ENCODE data around the gene ADGRG6.

ADGRG6 gene

GRCh38 chr6:142300758-142301650 is 803 bp upstream of the ADGRG6 start:
- Histone ChIP-seq H3K4me3 (ENCODE audit: low read length in 2 of 2) (peak overlapping the region; percentile 71 to 83), H3K27ac (ENCODE audit: low read depth in 2 of 2, low read length in 2 of 2) (peak overlapping the region; percentile 35 to 59), H3K36me3 (ENCODE audit: control insufficient read depth in 2 of 2, insufficient read depth in 2 of 2, low read length in 2 of 2) (no peaks in the 10 kb centered on the region), H3K27me3 (ENCODE audit: control insufficient read depth in 2 of 2, insufficient read depth in 2 of 2, low read length in 2 of 2) (peaks cover 0 to 3% of the 10 kb centered on the region in 2 donors), H3K9ac (ENCODE audit: low read depth in 1 of 2, low read length in 2 of 2) (peak overlapping the region; percentile 43 to 72), H3K9me3 (ENCODE audit: control insufficient read depth in 2 of 2, low read length in 2 of 2) (no peaks in the 10 kb centered on the region), H3K4me1 (ENCODE audit: control insufficient read depth in 2 of 2, insufficient read depth in 2 of 2, low read length in 2 of 2) (peaks cover 0 to 9% of the 10 kb centered on the region in 2 donors)

- no peaks in the 10 kb centered on the region for H3K9me3 ChIP-seq (ENCODE audit: control insufficient read depth in 2 of 2, low read length in 2 of 2)
- peak overlapping the region in 1 of 2 donors; percentile 35 for H3K27ac ChIP-seq (ENCODE audit: low read depth in 2 of 2, low read length in 2 of 2)
- peaks cover 0 to 3% of the 10 kb centered on the region in 2 donors for H3K27me3 ChIP-seq (ENCODE audit: control insufficient read depth in 2 of 2, insufficient read depth in 2 of 2, low read length in 2 of 2)
- no peaks in the 10 kb centered on the region for H3K36me3 ChIP-seq (ENCODE audit: control insufficient read depth in 2 of 2, insufficient read depth in 2 of 2, low read length in 2 of 2)
- H3K4me3 ChIP-seq (ENCODE audit: low read length in 2 of 2) = peak overlapping the region; percentile 71 to 83
- peak overlapping the region; percentile 27 to 72 for H3K9ac ChIP-seq (ENCODE audit: low read depth in 1 of 2, low read length in 2 of 2)
- H3K4me1 ChIP-seq (ENCODE audit: control insufficient read depth in 2 of 2, insufficient read depth in 2 of 2, low read length in 2 of 2) = peaks cover 0 to 9% of the 10 kb centered on the region in 2 donors
Measured at GRCh38 chr6:142302421-142303175, 791 bp downstream of the ADGRG6 start.

- no peak overlapping the region for H3K4me3 ChIP-seq (ENCODE audit: low read length in 2 of 2)
- H3K9me3 ChIP-seq (ENCODE audit: control insufficient read depth in 2 of 2, low read length in 2 of 2) = no peaks in the 10 kb centered on the region
- peaks cover 0 to 3% of the 10 kb centered on the region in 2 donors for H3K27me3 ChIP-seq (ENCODE audit: control insufficient read depth in 2 of 2, insufficient read depth in 2 of 2, low read length in 2 of 2)
- H3K9ac ChIP-seq (ENCODE audit: low read depth in 1 of 2, low read length in 2 of 2) = no peak overlapping the region
- H3K27ac ChIP-seq (ENCODE audit: low read depth in 2 of 2, low read length in 2 of 2) = no peak overlapping the region
- H3K4me1 ChIP-seq (ENCODE audit: control insufficient read depth in 2 of 2, insufficient read depth in 2 of 2, low read length in 2 of 2) = peaks cover 0 to 9% of the 10 kb centered on the region in 2 donors
- no peaks in the 10 kb centered on the region for H3K36me3 ChIP-seq (ENCODE audit: control insufficient read depth in 2 of 2, insufficient read depth in 2 of 2, low read length in 2 of 2)
Measured at GRCh38 chr6:142303176-142303533, 1.3 kb downstream of the ADGRG6 start.

GRCh38 chr6:142304241-142304640 is 2.4 kb downstream of the ADGRG6 start:
- Histone ChIP-seq H3K4me1 (ENCODE audit: control insufficient read depth in 2 of 2, insufficient read depth in 2 of 2, low read length in 2 of 2) (peaks cover 0 to 9% of the 10 kb centered on the region in 2 donors), H3K27me3 (ENCODE audit: control insufficient read depth in 2 of 2, insufficient read depth in 2 of 2, low read length in 2 of 2) (peaks cover 0 to 3% of the 10 kb centered on the region in 2 donors), H3K4me3 (ENCODE audit: low read length in 2 of 2) (no peak overlapping the region), H3K9ac (ENCODE audit: low read depth in 1 of 2, low read length in 2 of 2) (no peak overlapping the region), H3K9me3 (ENCODE audit: control insufficient read depth in 2 of 2, low read length in 2 of 2) (no peaks in the 10 kb centered on the region), H3K36me3 (ENCODE audit: control insufficient read depth in 2 of 2, insufficient read depth in 2 of 2, low read length in 2 of 2) (no peaks in the 10 kb centered on the region), H3K27ac (ENCODE audit: low read depth in 2 of 2, low read length in 2 of 2) (no peak overlapping the region)

GRCh38 chr6:142306736-142307135 is 4.9 kb downstream of the ADGRG6 start:
- Histone ChIP-seq H3K4me3 (ENCODE audit: low read length in 2 of 2) (no peak overlapping the region), H3K27ac (ENCODE audit: low read depth in 2 of 2, low read length in 2 of 2) (no peak overlapping the region), H3K9ac (ENCODE audit: low read depth in 1 of 2, low read length in 2 of 2) (no peak overlapping the region), H3K27me3 (ENCODE audit: control insufficient read depth in 2 of 2, insufficient read depth in 2 of 2, low read length in 2 of 2) (peaks cover 0 to 3% of the 10 kb centered on the region in 2 donors), H3K9me3 (ENCODE audit: control insufficient read depth in 2 of 2, low read length in 2 of 2) (no peaks in the 10 kb centered on the region), H3K36me3 (ENCODE audit: control insufficient read depth in 2 of 2, insufficient read depth in 2 of 2, low read length in 2 of 2) (no peaks in the 10 kb centered on the region), H3K4me1 (ENCODE audit: control insufficient read depth in 2 of 2, insufficient read depth in 2 of 2, low read length in 2 of 2) (peaks cover 0 to 5% of the 10 kb centered on the region in 2 donors)

GRCh38 chr6:142307963-142308748 is 6.3 kb downstream of the ADGRG6 start:
- Histone ChIP-seq H3K27ac (ENCODE audit: low read depth in 2 of 2, low read length in 2 of 2) (no peak overlapping the region), H3K4me1 (ENCODE audit: control insufficient read depth in 2 of 2, insufficient read depth in 2 of 2, low read length in 2 of 2) (no peaks in the 10 kb centered on the region), H3K9me3 (ENCODE audit: control insufficient read depth in 2 of 2, low read length in 2 of 2) (no peaks in the 10 kb centered on the region), H3K4me3 (ENCODE audit: low read length in 2 of 2) (no peak overlapping the region), H3K27me3 (ENCODE audit: control insufficient read depth in 2 of 2, insufficient read depth in 2 of 2, low read length in 2 of 2) (peaks cover 0 to under 1% of the 10 kb centered on the region in 2 donors), H3K9ac (ENCODE audit: low read depth in 1 of 2, low read length in 2 of 2) (no peak overlapping the region), H3K36me3 (ENCODE audit: control insufficient read depth in 2 of 2, insufficient read depth in 2 of 2, low read length in 2 of 2) (no peaks in the 10 kb centered on the region)

GRCh38 chr6:142309426-142309825 is 7.6 kb downstream of the ADGRG6 start:
- Histone ChIP-seq H3K36me3 (ENCODE audit: control insufficient read depth in 2 of 2, insufficient read depth in 2 of 2, low read length in 2 of 2) (no peaks in the 10 kb centered on the region), H3K9me3 (ENCODE audit: control insufficient read depth in 2 of 2, low read length in 2 of 2) (no peaks in the 10 kb centered on the region), H3K4me3 (ENCODE audit: low read length in 2 of 2) (no peak overlapping the region), H3K27ac (ENCODE audit: low read depth in 2 of 2, low read length in 2 of 2) (no peak overlapping the region), H3K4me1 (ENCODE audit: control insufficient read depth in 2 of 2, insufficient read depth in 2 of 2, low read length in 2 of 2) (no peaks in the 10 kb centered on the region), H3K9ac (ENCODE audit: low read depth in 1 of 2, low read length in 2 of 2) (no peak overlapping the region), H3K27me3 (ENCODE audit: control insufficient read depth in 2 of 2, insufficient read depth in 2 of 2, low read length in 2 of 2) (no peaks in the 10 kb centered on the region)

GRCh38 chr6:142313284-142313683 is 11.5 kb downstream of the ADGRG6 start:
- Histone ChIP-seq H3K27ac (ENCODE audit: low read depth in 2 of 2, low read length in 2 of 2) (no peak overlapping the region), H3K27me3 (ENCODE audit: control insufficient read depth in 2 of 2, insufficient read depth in 2 of 2, low read length in 2 of 2) (no peaks in the 10 kb centered on the region), H3K9me3 (ENCODE audit: control insufficient read depth in 2 of 2, low read length in 2 of 2) (no peaks in the 10 kb centered on the region), H3K4me1 (ENCODE audit: control insufficient read depth in 2 of 2, insufficient read depth in 2 of 2, low read length in 2 of 2) (no peaks in the 10 kb centered on the region), H3K9ac (ENCODE audit: low read depth in 1 of 2, low read length in 2 of 2) (no peak overlapping the region), H3K36me3 (ENCODE audit: control insufficient read depth in 2 of 2, insufficient read depth in 2 of 2, low read length in 2 of 2) (no peaks in the 10 kb centered on the region), H3K4me3 (ENCODE audit: low read length in 2 of 2) (no peak overlapping the region)

GRCh38 chr6:142316791-142317368 is 15.1 kb downstream of the ADGRG6 start:
- Histone ChIP-seq H3K9me3 (ENCODE audit: control insufficient read depth in 2 of 2, low read length in 2 of 2) (no peaks in the 10 kb centered on the region), H3K4me3 (ENCODE audit: low read length in 2 of 2) (no peak overlapping the region), H3K36me3 (ENCODE audit: control insufficient read depth in 2 of 2, insufficient read depth in 2 of 2, low read length in 2 of 2) (no peaks in the 10 kb centered on the region), H3K4me1 (ENCODE audit: control insufficient read depth in 2 of 2, insufficient read depth in 2 of 2, low read length in 2 of 2) (no peaks in the 10 kb centered on the region), H3K27me3 (ENCODE audit: control insufficient read depth in 2 of 2, insufficient read depth in 2 of 2, low read length in 2 of 2) (no peaks in the 10 kb centered on the region), H3K9ac (ENCODE audit: low read depth in 1 of 2, low read length in 2 of 2) (no peak overlapping the region), H3K27ac (ENCODE audit: low read depth in 2 of 2, low read length in 2 of 2) (no peak overlapping the region)

Data from mucosa of rectum (tissue), 2 donors.